PFSK-1 (cell line): ENCODE measurements around the gene CIART.

Experiments used
- POLR2AphosphoS5 ChIP-seq: IDR thresholded peaks from 2 replicates; pipeline ENCODE4 v1.6.1; 2012; ENCODE audit warnings: low read depth, mild to moderate bottlenecking, control low read depth, low read length, moderate library complexity
- REST ChIP-seq, 2 experiments: IDR thresholded peaks; 2 replicates each; pipeline versions ENCODE4 v1.6.1 to v1.8.0; 2011 to 2012; ENCODE audit warnings: low read depth in 2 of 2, low read length in 2 of 2, control low read depth in 1 of 2, inconsistent platforms in 1 of 2, mild to moderate bottlenecking in 1 of 2, moderate library complexity in 1 of 2; ENCODE audit not compliant: insufficient read depth in 1 of 2
- SIN3A ChIP-seq: IDR thresholded peaks from 2 replicates; pipeline ENCODE4 v1.6.1; 2012; ENCODE audit warnings: mild to moderate bottlenecking, low read length, moderate library complexity, borderline replicate concordance; ENCODE audit not compliant: insufficient read depth
- TAF1 ChIP-seq: IDR thresholded peaks from 2 replicates; pipeline ENCODE4 v1.6.1; 2012; ENCODE audit warnings: low read length, control low read depth, borderline replicate concordance; ENCODE audit not compliant: insufficient read depth

DNA sequence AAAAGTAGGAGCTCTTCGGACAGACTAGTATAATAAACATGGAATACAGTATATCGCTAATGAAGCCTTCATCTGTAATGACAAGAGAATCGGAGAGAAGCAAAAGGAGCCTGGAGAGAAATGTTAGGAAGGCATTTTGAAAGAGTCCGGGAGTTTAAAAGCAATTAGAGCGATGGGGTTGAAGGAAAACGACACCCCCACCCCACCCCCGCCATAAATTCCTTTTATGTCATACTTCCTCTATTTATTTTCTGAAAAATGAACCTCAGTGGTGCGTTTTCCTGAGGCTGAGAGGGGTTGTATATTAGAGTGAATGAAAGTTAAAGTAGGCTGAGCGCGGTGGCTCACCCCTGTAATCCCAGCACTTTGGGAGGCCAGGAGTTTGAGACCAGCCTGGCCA lies 12.9 kb upstream of the CIART start:
- TF ChIP-seq POLR2AphosphoS5: no peak
- no peak for TF ChIP-seq REST (IDR thresholded peaks at IDR 0.05; ENCODE audit: insufficient read depth in 1 of 2, low read depth in 2 of 2, low read length in 2 of 2)
- TF ChIP-seq SIN3A: no peak
- no peak for TF ChIP-seq TAF1
